ENCODE measurements around the gene FMNL2. TPM values are rescaled to one million over a fixed set of nuclear protein-coding genes. Genes with fewer than 3 reads are reported as not detected.

The FMNL2 gene
- polyA plus RNA-seq, 3 donors: 0.28 to 3.2 (median 0.71) TPM

DNA sequence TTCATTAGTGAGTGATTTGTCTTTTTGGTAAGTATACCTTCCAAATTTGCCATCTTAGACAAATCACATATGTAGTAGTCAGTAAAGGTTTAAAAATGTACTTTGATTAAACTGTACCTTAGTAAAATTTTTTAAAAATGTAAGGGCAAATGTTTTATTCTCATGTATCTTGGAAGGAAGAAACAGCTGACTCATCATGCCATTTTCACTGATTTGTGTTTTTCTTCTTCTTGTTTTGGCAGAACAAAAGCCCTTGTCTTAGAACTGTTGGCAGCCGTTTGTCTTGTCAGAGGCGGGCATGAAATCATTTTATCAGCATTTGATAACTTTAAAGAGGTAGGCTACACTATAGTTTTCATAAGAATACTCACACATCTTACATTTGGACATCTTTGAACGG lies 245.7 kb downstream of the FMNL2 start:
- H3K4me3 ChIP-seq (replicated peaks in 1 of 3; ENCODE audit: low read depth in 2 of 3, low read length in 3 of 3): no peak overlapping the region
- H3K9me3 ChIP-seq (replicated peaks in 1 of 2; ENCODE audit: control insufficient read depth in 1 of 2, insufficient read depth in 1 of 2, low read length in 2 of 2): no peaks in the 10 kb centered on the region
- no peak overlapping the region for H2AFZ ChIP-seq (ENCODE audit: insufficient read depth, low read depth, low read length, poor library complexity, severe bottlenecking)
- WGBS (ENCODE audit: insufficient coverage): no CpG with 5 or more reads among the region's 3 CpGs
- Mint-ChIP-seq H3K27me3 (ENCODE audit: low read depth in 3 of 3) (no peaks in the 10 kb centered on the region), H3K4me3 (no peak overlapping the region), H3K27ac (no peak overlapping the region), H3K9me3 (no peaks in the 10 kb centered on the region), H3K36me3 (no peaks in the 10 kb centered on the region), H3K4me1 (peaks cover 9% of the 10 kb centered on the region)
- no peak overlapping the region for H3K9ac ChIP-seq (ENCODE audit: insufficient read depth, low read length, poor library complexity, severe bottlenecking)
- H3K27me3 ChIP-seq (ENCODE audit: control insufficient read depth in 2 of 2, insufficient read depth in 2 of 2, low read length in 2 of 2): no peaks in the 10 kb centered on the region
- no peaks in the 10 kb centered on the region for H3K4me1 ChIP-seq (ENCODE audit: control insufficient read depth in 1 of 2, insufficient read depth in 2 of 2, low read length in 2 of 2)
- no peak overlapping the region for H3K27ac ChIP-seq (ENCODE audit: low read depth in 1 of 2, low read length in 2 of 2)
- no peaks in the 10 kb centered on the region for H4K20me1 ChIP-seq (ENCODE audit: insufficient read depth, low read length)
- H3K4me2 ChIP-seq (replicated peaks; ENCODE audit: extremely low read depth, low read length, poor library complexity, severe bottlenecking): no peak overlapping the region
- intact Hi-C loops (cut with micrococcal nuclease): no loop called here
- no peaks in the 10 kb centered on the region for H3K79me2 ChIP-seq (ENCODE audit: insufficient read depth, low read length)
- TF ChIP-seq, protein P1, sequence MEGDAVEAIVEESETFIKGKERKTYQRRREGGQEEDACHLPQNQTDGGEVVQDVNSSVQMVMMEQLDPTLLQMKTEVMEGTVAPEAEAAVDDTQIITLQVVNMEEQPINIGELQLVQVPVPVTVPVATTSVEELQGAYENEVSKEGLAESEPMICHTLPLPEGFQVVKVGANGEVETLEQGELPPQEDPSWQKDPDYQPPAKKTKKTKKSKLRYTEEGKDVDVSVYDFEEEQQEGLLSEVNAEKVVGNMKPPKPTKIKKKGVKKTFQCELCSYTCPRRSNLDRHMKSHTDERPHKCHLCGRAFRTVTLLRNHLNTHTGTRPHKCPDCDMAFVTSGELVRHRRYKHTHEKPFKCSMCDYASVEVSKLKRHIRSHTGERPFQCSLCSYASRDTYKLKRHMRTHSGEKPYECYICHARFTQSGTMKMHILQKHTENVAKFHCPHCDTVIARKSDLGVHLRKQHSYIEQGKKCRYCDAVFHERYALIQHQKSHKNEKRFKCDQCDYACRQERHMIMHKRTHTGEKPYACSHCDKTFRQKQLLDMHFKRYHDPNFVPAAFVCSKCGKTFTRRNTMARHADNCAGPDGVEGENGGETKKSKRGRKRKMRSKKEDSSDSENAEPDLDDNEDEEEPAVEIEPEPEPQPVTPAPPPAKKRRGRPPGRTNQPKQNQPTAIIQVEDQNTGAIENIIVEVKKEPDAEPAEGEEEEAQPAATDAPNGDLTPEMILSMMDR (IDR thresholded peaks at IDR 0.05): no peak
- H3K36me3 ChIP-seq (replicated peaks in 1 of 2; ENCODE audit: control insufficient read depth in 1 of 2, insufficient read depth in 2 of 2, low read length in 2 of 2): no peaks in the 10 kb centered on the region
- no peak for DNase-seq

DNA sequence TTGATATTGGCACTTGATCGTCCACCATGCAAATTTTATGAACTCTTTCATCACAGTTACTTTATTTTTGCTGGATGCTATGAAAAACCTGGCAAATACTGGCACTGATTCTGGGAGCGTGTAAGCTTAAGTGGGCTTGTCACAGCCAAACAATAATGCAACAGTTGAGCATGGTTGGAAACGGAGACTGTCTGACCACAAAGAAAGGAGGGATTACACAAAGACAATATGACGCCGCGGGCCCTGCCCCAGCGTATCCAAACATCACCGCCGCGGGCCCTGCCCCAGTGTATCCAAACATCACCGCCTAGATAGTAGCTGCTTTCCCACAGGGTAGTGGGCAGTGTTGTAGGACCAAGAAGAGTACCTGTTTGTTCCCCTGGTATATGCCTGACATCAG lies 246.4 kb downstream of the FMNL2 start:
- Histone ChIP-seq H4K20me1 (ENCODE audit: insufficient read depth, low read length) (no peaks in the 10 kb centered on the region), H3K27ac (ENCODE audit: low read depth in 1 of 2, low read length in 2 of 2) (no peak overlapping the region), H3K9me3 (replicated peaks in 1 of 2; ENCODE audit: control insufficient read depth in 1 of 2, insufficient read depth in 1 of 2, low read length in 2 of 2) (no peaks in the 10 kb centered on the region), H3K36me3 (replicated peaks in 1 of 2; ENCODE audit: control insufficient read depth in 1 of 2, insufficient read depth in 2 of 2, low read length in 2 of 2) (no peaks in the 10 kb centered on the region), H3K4me1 (ENCODE audit: control insufficient read depth in 1 of 2, insufficient read depth in 2 of 2, low read length in 2 of 2) (no peaks in the 10 kb centered on the region), H3K27me3 (ENCODE audit: control insufficient read depth in 2 of 2, insufficient read depth in 2 of 2, low read length in 2 of 2) (no peaks in the 10 kb centered on the region), H2AFZ (ENCODE audit: insufficient read depth, low read depth, low read length, poor library complexity, severe bottlenecking) (no peak overlapping the region), H3K4me2 (replicated peaks; ENCODE audit: extremely low read depth, low read length, poor library complexity, severe bottlenecking) (no peak overlapping the region), H3K79me2 (ENCODE audit: insufficient read depth, low read length) (no peaks in the 10 kb centered on the region), H3K4me3 (replicated peaks in 1 of 3; ENCODE audit: low read depth in 2 of 3, low read length in 3 of 3) (no peak overlapping the region), H3K9ac (ENCODE audit: insufficient read depth, low read length, poor library complexity, severe bottlenecking) (no peak overlapping the region)
- WGBS (ENCODE audit: insufficient coverage): over 99% methylated on average over 9 of the region's 11 CpGs
- Mint-ChIP-seq H3K4me3 (no peak overlapping the region), H3K27ac (no peak overlapping the region), H3K9me3 (no peaks in the 10 kb centered on the region), H3K36me3 (no peaks in the 10 kb centered on the region), H3K4me1 (peaks cover 11% of the 10 kb centered on the region), H3K27me3 (ENCODE audit: low read depth in 3 of 3) (no peaks in the 10 kb centered on the region)
- TF ChIP-seq, protein P1 (IDR thresholded peaks at IDR 0.05): no peak
- no peak for DNase-seq
- intact Hi-C loops (cut with micrococcal nuclease): no loop called here
